ENCODE measurements around the gene TRIP11. TPM values are rescaled to one million over a fixed set of nuclear protein-coding genes. Genes with fewer than 3 reads are reported as not detected.

TRIP11 gene
- total and polyA plus RNA-seq, 2 of the 13 experiments (the other 11 are each of a cell fraction or from before 2014, with no cell fraction given): 10.9 to 32.8 TPM

- TF ChIP-seq ARNT2 (CRISPR knock-in tag; IDR thresholded peaks at IDR 0.05; ENCODE audit: low read depth) (no peak), ATM (IDR thresholded peaks at IDR 0.05; ENCODE audit: borderline replicate concordance) (no peak), ZNF235 (CRISPR knock-in tag; IDR thresholded peaks at IDR 0.05; ENCODE audit: borderline replicate concordance) (no peak), ZNF30 (CRISPR knock-in tag; IDR thresholded peaks at IDR 0.05) (no peak), IRF1 (CRISPR knock-in tag; IDR thresholded peaks at IDR 0.05; ENCODE audit: low read depth) (no peak)
Observed at GRCh38 chr14:92005019-92005418, 34.8 kb downstream of the TRIP11 start (continued).

GRCh38 chr14:92004062-92004461 lies 35.8 kb downstream of the TRIP11 start:
- no peak overlapping the region for H3K4me2 ChIP-seq (ENCODE audit: low read depth, low read length)
- H3K27ac ChIP-seq (ENCODE audit: extremely low read length, insufficient read depth, low read length): no peak overlapping the region
- peaks cover 3 to 23% of the 10 kb centered on the region in 2 experiments for H3K36me3 ChIP-seq (replicated peaks in 1 of 2; ENCODE audit: control insufficient read depth in 1 of 2, insufficient read depth in 2 of 2, low read length in 2 of 2)
- no peak for TF ChIP-seq HCFC1 (IDR thresholded peaks at IDR 0.05; ENCODE audit: low read depth, low read length)
- no peak for TF ChIP-seq ZNF530 (CRISPR knock-in tag; IDR thresholded peaks at IDR 0.05; ENCODE audit: low read depth)
- no peak for TF ChIP-seq NFYC (CRISPR knock-in tag; IDR thresholded peaks at IDR 0.05)
- no peak for TF ChIP-seq ZFP91 (CRISPR knock-in tag; IDR thresholded peaks at IDR 0.05; ENCODE audit: borderline replicate concordance)
- TF ChIP-seq CBFB (CRISPR knock-in tag; IDR thresholded peaks at IDR 0.05): no peak
- TF ChIP-seq SATB2 (CRISPR knock-in tag; IDR thresholded peaks at IDR 0.05): no peak
- BruUV-seq (replicated peaks): no TSS peak
- no peak overlapping the region for H3K9ac ChIP-seq (ENCODE audit: insufficient read depth, low read depth, low read length)
- H3K9me3 ChIP-seq (ENCODE audit: low read length): no peaks in the 10 kb centered on the region
- no peaks in the 10 kb centered on the region for H3K27me3 ChIP-seq (ENCODE audit: control insufficient read depth in 1 of 2, insufficient read depth in 2 of 2, low read length in 2 of 2)
- ATAC-seq (no peak), DNase-seq (ENCODE audit: low spot score) (no peak), FAIRE-seq (no peak)
- H3K79me2 ChIP-seq (ENCODE audit: insufficient read depth, low read length): no peaks in the 10 kb centered on the region
- no peak overlapping the region for H2AFZ ChIP-seq (ENCODE audit: low read length)
- H3K4me1 ChIP-seq (ENCODE audit: insufficient read depth, low read length): no peaks in the 10 kb centered on the region
- intact Hi-C loops (cut with micrococcal nuclease; ENCODE audit: unreplicated experiment): no loop called here
- in situ Hi-C loops (cut with HindIII; ENCODE audit: extremely low pct_ligation_motif_present, low pct_unique_long_range_greater_than_20kb): no loop called here
- ChIA-PET CTCF (ENCODE audit: low intra/inter-chr PET ratio, low total read pairs) (no interaction called here), POLR2A (no interaction called here)
- no peaks in the 10 kb centered on the region for H4K20me1 ChIP-seq (ENCODE audit: insufficient read depth, low read length)
- 96% methylated on average over 2 of the region's 2 CpGs for WGBS (ENCODE audit: low lambda C conversion rate)
- no peak overlapping the region for H3K4me3 ChIP-seq (replicated peaks in 1 of 3; ENCODE audit: insufficient read depth in 1 of 3, low read depth in 2 of 3, low read length in 3 of 3)

Measured in HepG2 (cell line).